SK-N-SH (cell line): ENCODE data around the gene HEBP2. TPM values are rescaled to one million over a fixed set of nuclear protein-coding genes. Genes with fewer than 3 reads are reported as not detected.

Experiments
- CTCF ChIA-PET: fragments of 300-600, 350-600 bp; formaldehyde crosslinking; extraction: SDS; loops from one replicate; lab custom pipeline; 2021; lab: Yijun Ruan, JAX
- POLR2A ChIA-PET: fragments of 350-600 bp; sonication (Branson Sonifier 250); formaldehyde crosslinking; extraction: SDS; loops from one replicate; lab custom pipeline; 2020; ENCODE audit warnings: antibody characterized with exemption, inconsistent platforms; lab: Yijun Ruan, JAX
- DNase-seq: peaks from one replicate; pipeline ENCODE4 v3.0.0; 2012
- H2AFZ ChIP-seq: fragments of 200-600 bp; sonication (generic); 2 replicates; pipeline ENCODE4 v1.8.1; 2016; ENCODE audit warnings: antibody characterized with exemption, mild to moderate bottlenecking, low read depth
- H3F3A ChIP-seq: fragments of 200-600 bp; sonication (generic); replicated peaks from 2 replicates; pipeline ENCODE3; 2016; ENCODE audit warnings: antibody characterized with exemption, mild to moderate bottlenecking; ENCODE audit not compliant: insufficient read depth
- H3K27ac ChIP-seq, 2 experiments: fragments of 200-500 bp in 1 of 2; fragments of 200-600 bp in 1 of 2; sonication (Bioruptor generic) in 1 of 2; sonication (generic), shearing (Covaris generic) in 1 of 2; 2 replicates each; pipeline versions ENCODE4 v1.5.1 to v1.6.1; 2014 to 2016; ENCODE audit warnings: low read depth in 2 of 2, inconsistent platforms in 1 of 2, low read length in 1 of 2, mild to moderate bottlenecking in 1 of 2, mixed read lengths in 1 of 2
- H3K27me3 ChIP-seq: fragments of 200-600 bp; sonication (generic), shearing (Covaris generic); 2 replicates; pipeline ENCODE4 v1.6.1; 2016; ENCODE audit warnings: mixed run types; ENCODE audit not compliant: insufficient read depth
- H3K36me3 ChIP-seq, 2 experiments: fragments of 200-500 bp in 1 of 2; fragments of 200-600 bp in 1 of 2; sonication (Bioruptor generic) in 1 of 2; sonication (generic) in 1 of 2; replicated peaks in 1 of 2; 2 replicates each; pipeline versions ENCODE3 to v1.5.1; 2014 to 2016; ENCODE audit warnings: low read length in 1 of 2, mild to moderate bottlenecking in 1 of 2; ENCODE audit not compliant: insufficient read depth in 2 of 2, control insufficient read depth in 1 of 2
- H3K4me1 ChIP-seq, 2 experiments: fragments of 200-500 bp in 1 of 2; fragments of 200-600 bp in 1 of 2; sonication (Bioruptor generic) in 1 of 2; sonication (generic), shearing (Covaris generic) in 1 of 2; 2 replicates each; pipeline versions ENCODE4 v1.5.1 to v1.6.1; 2014 to 2016; ENCODE audit warnings: low read depth in 1 of 2, low read length in 1 of 2, mixed run types in 1 of 2; ENCODE audit not compliant: insufficient read depth in 2 of 2, control insufficient read depth in 1 of 2
- H3K4me2 ChIP-seq: fragments of 200-600 bp; sonication (generic), shearing (Covaris generic); 2 replicates; pipeline ENCODE4 v1.6.1; 2017; ENCODE audit warnings: mixed run types
- H3K4me3 ChIP-seq, 2 experiments: fragments of 200-500 bp in 1 of 2; fragments of 200-600 bp in 1 of 2; sonication (Bioruptor generic) in 1 of 2; sonication (generic), shearing (Covaris generic) in 1 of 2; 2 replicates each; pipeline versions ENCODE4 v1.5.1 to v1.8.1; 2014 to 2016; ENCODE audit warnings: low read depth in 2 of 2, inconsistent platforms in 1 of 2, low read length in 1 of 2, mild to moderate bottlenecking in 1 of 2, mixed read lengths in 1 of 2, moderate library complexity in 1 of 2
- H3K79me2 ChIP-seq: fragments of 200-600 bp; sonication (generic); 2 replicates; pipeline ENCODE4 v1.8.1; 2017; ENCODE audit warnings: mild to moderate bottlenecking; ENCODE audit not compliant: insufficient read depth
- H3K9ac ChIP-seq: fragments of 200-600 bp; sonication (generic); 2 replicates; pipeline ENCODE4 v1.6.1; 2017; ENCODE audit warnings: mixed run types
- H3K9me2 ChIP-seq: fragments of 200-600 bp; sonication (generic); 2 replicates; pipeline ENCODE4 v1.6.1; 2017; ENCODE audit warnings: mixed run types
- H3K9me3 ChIP-seq: fragments of 200-600 bp; sonication (generic); 2 replicates; pipeline ENCODE4 v1.6.1; 2017; ENCODE audit warnings: mixed run types, mild to moderate bottlenecking, moderate library complexity
- H4K20me1 ChIP-seq: fragments of 200-600 bp; sonication (generic); 2 replicates; pipeline ENCODE4 v1.6.1; 2017; ENCODE audit warnings: mild to moderate bottlenecking, mixed run types; ENCODE audit not compliant: insufficient read depth
- CHD2 ChIP-seq: fragments of 150-350 bp; IDR thresholded peaks from 2 replicates; pipeline ENCODE4 v1.6.1; 2018; ENCODE audit warnings: low read length; ENCODE audit not compliant: partially characterized antibody
- ELF1 ChIP-seq: IDR thresholded peaks from 2 replicates; pipeline ENCODE4 v1.4.0; 2012
- FOSL2 ChIP-seq: IDR thresholded peaks from 2 replicates; pipeline ENCODE4 v1.4.0; 2012; ENCODE audit warnings: low read depth, mild to moderate bottlenecking, moderate library complexity, borderline replicate concordance
- FOXJ3 ChIP-seq: sonication (generic); formaldehyde crosslinking; IDR thresholded peaks from 2 replicates; pipeline ENCODE4 v1.5.1; 2020; ENCODE audit warnings: mild to moderate bottlenecking, missing genetic modification reagents
- FOXM1 ChIP-seq: IDR thresholded peaks from 2 replicates; pipeline ENCODE4 v1.4.0; 2012; ENCODE audit warnings: low read depth, mild to moderate bottlenecking
- GABPA ChIP-seq: IDR thresholded peaks from 2 replicates; pipeline ENCODE4 v1.4.0; 2012; ENCODE audit warnings: low read depth, mild to moderate bottlenecking
- GATA2 ChIP-seq: sonication (generic); formaldehyde crosslinking; IDR thresholded peaks from 2 replicates; pipeline ENCODE4 v1.5.0; 2020; ENCODE audit warnings: mild to moderate bottlenecking, missing genetic modification reagents
- JUND ChIP-seq: IDR thresholded peaks from 2 replicates; pipeline ENCODE4 v1.4.0; 2012
- MAX ChIP-seq: IDR thresholded peaks from 2 replicates; pipeline ENCODE4 v1.4.0; 2012; ENCODE audit warnings: low read depth
- MEF2A ChIP-seq: IDR thresholded peaks from 2 replicates; pipeline ENCODE4 v1.4.0; 2012; ENCODE audit warnings: low read depth, borderline replicate concordance
- MXI1 ChIP-seq: IDR thresholded peaks from 2 replicates; pipeline ENCODE4 v1.6.1; 2012; ENCODE audit warnings: mild to moderate bottlenecking, low read depth, low read length, improper control_type of control experiment
- POLR2AphosphoS5 ChIP-seq: IDR thresholded peaks from 2 replicates; pipeline ENCODE4 v1.6.1; 2012; ENCODE audit warnings: low read depth, low read length
- RFX5 ChIP-seq: IDR thresholded peaks from 2 replicates; pipeline ENCODE4 v1.6.1; 2012; ENCODE audit warnings: mild to moderate bottlenecking, improper control_type of control experiment, low read length
- SIN3A ChIP-seq: IDR thresholded peaks from 2 replicates; pipeline ENCODE4 v1.6.1; 2012; ENCODE audit warnings: low read depth, mild to moderate bottlenecking, low read length, moderate library complexity, borderline replicate concordance
- SMC3 ChIP-seq: IDR thresholded peaks from 2 replicates; pipeline ENCODE4 v1.6.1; 2012; ENCODE audit warnings: low read depth, low read length, improper control_type of control experiment
- TCF12 ChIP-seq: IDR thresholded peaks from 2 replicates; pipeline ENCODE4 v1.4.0; 2012
- USF2 ChIP-seq: fragments of 150-350 bp; IDR thresholded peaks from 2 replicates; pipeline ENCODE4 v1.6.1; 2017; ENCODE audit warnings: antibody characterized with exemption, low read length, low read depth, borderline replicate concordance
- YY1 ChIP-seq: IDR thresholded peaks from 2 replicates; pipeline ENCODE4 v1.4.0; 2012; ENCODE audit warnings: low read depth, mild to moderate bottlenecking
- WGBS: methylation state at CpG from one replicate; pipeline ENCODE4 v1.1.6; 2017; ENCODE audit warnings: low lambda C conversion rate; 5-methylcytosine and 5-hydroxymethylcytosine counted together
- polyA plus RNA-seq, 3 experiments: library from polyadenylated mRNA; depleted of rRNA; stranded (reverse); fragments of >200 nt; gene quantifications; 2 replicates each; pipeline ENCODE4 v1.2.3, GENCODE V29; 2012
- TF ChIP-seq, protein P1 (sequence below): fragments of 200-600 bp; sonication (generic); IDR thresholded peaks from 2 replicates; pipeline ENCODE4 v1.6.1; 2017; ENCODE audit warnings: antibody characterized with exemption, mild to moderate bottlenecking, moderate library complexity
- TF ChIP-seq, protein P2 (sequence below): fragments of 150-350 bp; IDR thresholded peaks from 2 replicates; pipeline ENCODE4 v1.6.1; 2016; ENCODE audit warnings: mild to moderate bottlenecking, low read depth, low read length
- TF ChIP-seq, protein P3 (sequence below): IDR thresholded peaks from 2 replicates; pipeline ENCODE4; 2012

Gene HEBP2
- polyA plus RNA-seq, 1 of the 3 experiments (the other 2 are of a cell fraction) = 7.6 TPM

DNA sequence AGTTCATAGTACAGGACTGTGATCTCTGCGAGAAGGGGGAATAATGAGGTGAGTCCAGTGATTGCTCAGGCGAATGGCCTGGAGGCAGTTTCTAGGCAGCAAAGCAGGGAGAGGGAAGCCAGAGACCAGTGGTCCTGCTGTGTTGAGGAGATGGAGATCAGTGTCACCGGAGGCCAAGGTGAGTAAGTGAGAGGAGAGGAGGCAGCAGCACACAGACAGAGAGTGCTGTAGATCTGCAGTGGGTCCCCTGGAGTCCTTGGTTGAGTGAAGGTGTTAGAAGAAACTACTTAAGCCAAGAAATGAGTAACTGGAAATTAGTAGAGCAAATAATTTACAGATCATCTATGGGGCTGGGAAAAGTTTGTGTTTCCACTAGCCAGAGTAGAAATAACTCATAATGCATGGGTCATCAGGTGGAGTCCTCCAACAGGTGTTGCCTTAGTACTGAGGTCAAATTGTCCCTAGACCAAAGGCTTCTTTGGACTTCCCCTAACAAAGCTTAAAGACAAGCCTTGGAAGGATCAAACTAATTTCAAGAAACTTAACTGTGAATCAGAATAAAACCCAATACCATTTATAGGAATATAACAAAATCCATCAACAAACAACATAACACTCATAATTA is 13.6 kb downstream of the HEBP2 start:
- H3K9me2 ChIP-seq = no peaks in the 10 kb centered on the region
- no peak overlapping the region for H3K27ac ChIP-seq
- H3K4me1 ChIP-seq = no peaks in the 10 kb centered on the region
- no peak overlapping the region for H3K4me2 ChIP-seq
- peaks cover 0 to 3% of the 10 kb centered on the region in 2 experiments for H3K36me3 ChIP-seq
- H3K27me3 ChIP-seq = no peaks in the 10 kb centered on the region
- WGBS = 41% methylated on average over 3 of the region's 3 CpGs
- H3K79me2 ChIP-seq = no peaks in the 10 kb centered on the region
- CTCF ChIA-PET = interaction anchor here (1.5 kb wide), 1 partner anchor 13 kb away, joined by 4 read pairs; the partner anchor contains the start of gene HEBP2
- H4K20me1 ChIP-seq = no peaks in the 10 kb centered on the region
- no peak overlapping the region for H3K9ac ChIP-seq
- no peaks in the 10 kb centered on the region for H3F3A ChIP-seq
- H2AFZ ChIP-seq = no peak overlapping the region
- TF ChIP-seq FOXJ3 (CRISPR knock-in tag) = no peak
- no peak for TF ChIP-seq GABPA
- TF ChIP-seq SIN3A = no peak
- TF ChIP-seq SMC3 = no peak
- DNase-seq = no peak
- POLR2A ChIA-PET = no interaction called here
- no peaks in the 10 kb centered on the region for H3K9me3 ChIP-seq
- H3K4me3 ChIP-seq = no peak overlapping the region

DNA sequence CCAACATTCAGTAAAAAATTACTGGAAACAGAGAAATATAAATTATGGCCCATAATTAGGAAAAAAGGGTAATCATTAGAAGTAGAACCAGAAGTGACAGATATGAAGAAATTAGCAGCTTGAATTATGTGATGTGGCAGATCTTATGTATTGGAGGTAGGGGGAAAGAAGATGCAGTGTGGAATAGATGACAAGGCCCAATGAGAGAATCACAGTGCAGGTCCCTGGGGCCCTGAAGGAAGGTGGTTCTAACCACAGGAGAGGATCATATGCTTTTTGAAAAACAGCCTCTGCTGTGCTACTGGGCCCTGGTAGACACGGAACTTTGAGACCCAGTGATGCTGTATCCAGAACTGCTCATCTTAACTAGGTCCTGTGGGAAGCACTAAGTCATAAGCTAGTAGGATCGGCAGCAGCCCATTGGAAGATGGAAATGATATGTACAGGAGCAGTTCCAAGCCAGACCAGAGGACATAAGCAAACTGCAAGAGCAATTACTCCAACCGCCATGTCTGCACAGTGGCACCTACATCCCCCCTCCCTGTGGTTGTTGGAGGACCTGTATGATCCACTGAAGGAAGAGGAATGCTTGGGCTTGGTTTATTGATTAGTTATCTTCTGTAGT is 14.2 kb downstream of the HEBP2 start:
- no peak overlapping the region for H3K4me2 ChIP-seq
- WGBS = 66% methylated on average over 3 of the region's 3 CpGs
- no peaks in the 10 kb centered on the region for H4K20me1 ChIP-seq
- ChIA-PET CTCF (interaction anchor here (1.5 kb wide), 1 partner anchor 14 kb away, joined by 4 read pairs; the partner anchor contains the start of gene HEBP2), POLR2A (no interaction called here)
- H3K27ac ChIP-seq = no peak overlapping the region
- no peak for DNase-seq
- no peak overlapping the region for H3K9ac ChIP-seq
- no peaks in the 10 kb centered on the region for H3K9me3 ChIP-seq
- H3K27me3 ChIP-seq = peaks cover under 1% of the 10 kb centered on the region; the same call in 1 of the 2 replicates
- H3K36me3 ChIP-seq = no peaks in the 10 kb centered on the region
- no peak overlapping the region for H2AFZ ChIP-seq
- H3K4me1 ChIP-seq = no peaks in the 10 kb centered on the region
- TF ChIP-seq CHD2 = no peak
- TF ChIP-seq USF2 = no peak
- TF ChIP-seq YY1 = no peak
- TF ChIP-seq FOXM1 = no peak
- no peak for TF ChIP-seq SMC3
- TF ChIP-seq, protein P1, sequence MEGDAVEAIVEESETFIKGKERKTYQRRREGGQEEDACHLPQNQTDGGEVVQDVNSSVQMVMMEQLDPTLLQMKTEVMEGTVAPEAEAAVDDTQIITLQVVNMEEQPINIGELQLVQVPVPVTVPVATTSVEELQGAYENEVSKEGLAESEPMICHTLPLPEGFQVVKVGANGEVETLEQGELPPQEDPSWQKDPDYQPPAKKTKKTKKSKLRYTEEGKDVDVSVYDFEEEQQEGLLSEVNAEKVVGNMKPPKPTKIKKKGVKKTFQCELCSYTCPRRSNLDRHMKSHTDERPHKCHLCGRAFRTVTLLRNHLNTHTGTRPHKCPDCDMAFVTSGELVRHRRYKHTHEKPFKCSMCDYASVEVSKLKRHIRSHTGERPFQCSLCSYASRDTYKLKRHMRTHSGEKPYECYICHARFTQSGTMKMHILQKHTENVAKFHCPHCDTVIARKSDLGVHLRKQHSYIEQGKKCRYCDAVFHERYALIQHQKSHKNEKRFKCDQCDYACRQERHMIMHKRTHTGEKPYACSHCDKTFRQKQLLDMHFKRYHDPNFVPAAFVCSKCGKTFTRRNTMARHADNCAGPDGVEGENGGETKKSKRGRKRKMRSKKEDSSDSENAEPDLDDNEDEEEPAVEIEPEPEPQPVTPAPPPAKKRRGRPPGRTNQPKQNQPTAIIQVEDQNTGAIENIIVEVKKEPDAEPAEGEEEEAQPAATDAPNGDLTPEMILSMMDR = no peak
- TF ChIP-seq TCF12 = no peak
- no peak for TF ChIP-seq MEF2A
- no peak for TF ChIP-seq SIN3A
- no peak for TF ChIP-seq GATA2
- no peak for TF ChIP-seq FOSL2
- no peak for TF ChIP-seq MXI1
- TF ChIP-seq, protein P2, sequence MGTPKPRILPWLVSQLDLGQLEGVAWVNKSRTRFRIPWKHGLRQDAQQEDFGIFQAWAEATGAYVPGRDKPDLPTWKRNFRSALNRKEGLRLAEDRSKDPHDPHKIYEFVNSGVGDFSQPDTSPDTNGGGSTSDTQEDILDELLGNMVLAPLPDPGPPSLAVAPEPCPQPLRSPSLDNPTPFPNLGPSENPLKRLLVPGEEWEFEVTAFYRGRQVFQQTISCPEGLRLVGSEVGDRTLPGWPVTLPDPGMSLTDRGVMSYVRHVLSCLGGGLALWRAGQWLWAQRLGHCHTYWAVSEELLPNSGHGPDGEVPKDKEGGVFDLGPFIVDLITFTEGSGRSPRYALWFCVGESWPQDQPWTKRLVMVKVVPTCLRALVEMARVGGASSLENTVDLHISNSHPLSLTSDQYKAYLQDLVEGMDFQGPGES = no peak
- TF ChIP-seq, protein P3, sequence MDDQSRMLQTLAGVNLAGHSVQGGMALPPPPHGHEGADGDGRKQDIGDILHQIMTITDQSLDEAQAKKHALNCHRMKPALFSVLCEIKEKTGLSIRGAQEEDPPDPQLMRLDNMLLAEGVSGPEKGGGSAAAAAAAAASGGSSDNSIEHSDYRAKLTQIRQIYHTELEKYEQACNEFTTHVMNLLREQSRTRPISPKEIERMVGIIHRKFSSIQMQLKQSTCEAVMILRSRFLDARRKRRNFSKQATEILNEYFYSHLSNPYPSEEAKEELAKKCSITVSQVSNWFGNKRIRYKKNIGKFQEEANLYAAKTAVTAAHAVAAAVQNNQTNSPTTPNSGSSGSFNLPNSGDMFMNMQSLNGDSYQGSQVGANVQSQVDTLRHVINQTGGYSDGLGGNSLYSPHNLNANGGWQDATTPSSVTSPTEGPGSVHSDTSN = no peak
- no peak for TF ChIP-seq JUND
- TF ChIP-seq ELF1 = no peak
- no peak for TF ChIP-seq MAX
- TF ChIP-seq RFX5 = no peak
- TF ChIP-seq POLR2AphosphoS5 = no peak
- TF ChIP-seq GABPA = no peak
- H3K9me2 ChIP-seq = no peaks in the 10 kb centered on the region
- H3F3A ChIP-seq = no peaks in the 10 kb centered on the region
- no peak overlapping the region for H3K4me3 ChIP-seq
- no peaks in the 10 kb centered on the region for H3K79me2 ChIP-seq
